Measurements from ENCODE around the gene ADAMTS9.

Gene ADAMTS9

GRCh38 chr3:64684715-64685261 lies 3.0 kb downstream of the ADAMTS9 start:
- no peak for DNase-seq

GRCh38 chr3:64681827-64682226 lies 6.0 kb downstream of the ADAMTS9 start:
- DNase-seq: no peak

GRCh38 chr3:64681015-64681414 lies 6.8 kb downstream of the ADAMTS9 start:
- DNase-seq: no peak

DNA sequence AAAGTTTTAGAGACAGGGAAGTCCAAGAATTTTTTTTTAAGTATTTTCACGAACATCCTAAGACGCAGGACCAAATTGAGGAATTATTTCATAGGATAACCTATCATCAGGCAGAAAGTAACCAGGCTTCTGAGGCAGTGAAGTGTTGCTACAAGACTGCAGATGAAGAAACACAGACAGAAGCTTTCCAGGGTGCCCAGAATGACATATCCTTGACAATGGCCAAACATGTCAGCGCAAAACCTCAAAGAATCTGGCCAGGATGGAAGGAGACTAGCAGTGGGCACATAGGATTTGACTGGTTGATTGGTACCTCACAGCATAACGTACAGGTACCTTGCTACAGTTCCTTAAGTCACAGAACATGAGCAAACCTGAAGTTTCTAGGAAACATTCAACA lies 7.5 kb downstream of the ADAMTS9 start:
- no peak for DNase-seq

GRCh38 chr3:64677961-64678716 lies 9.7 kb downstream of the ADAMTS9 start:
- no peak for DNase-seq

DNA sequence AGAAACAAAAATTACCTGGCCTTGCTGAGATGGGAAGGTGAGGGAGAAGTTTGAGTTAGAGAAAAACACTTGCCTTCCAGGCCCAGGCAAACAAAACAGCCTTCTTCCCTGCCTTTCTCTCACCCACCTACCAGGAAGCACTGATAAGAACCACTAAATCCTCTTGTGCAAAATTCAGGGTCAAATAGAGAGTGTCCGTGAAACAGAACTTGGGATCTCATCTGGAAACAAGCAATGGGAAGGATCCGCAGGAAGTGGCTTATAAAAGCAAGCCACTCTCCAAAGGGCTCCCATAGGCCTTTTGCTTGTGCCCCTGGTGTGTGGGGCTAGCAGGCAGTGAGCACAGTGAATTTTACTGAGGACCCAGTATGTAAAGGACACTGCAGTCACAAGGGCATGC lies 11.0 kb downstream of the ADAMTS9 start:
- DNase-seq: no peak

- DNase-seq: no peak
Measured at GRCh38 chr3:64675687-64676247, 12.0 kb downstream of the ADAMTS9 start.

- no peak for DNase-seq
Measured at GRCh38 chr3:64674591-64675076, 13.2 kb downstream of the ADAMTS9 start.

GRCh38 chr3:64673159-64673715 lies 14.6 kb downstream of the ADAMTS9 start:
- no peak for DNase-seq

GRCh38 chr3:64668582-64669510 lies 19.0 kb downstream of the ADAMTS9 start:
- no peak for DNase-seq

GRCh38 chr3:64667887-64668581 lies 19.8 kb downstream of the ADAMTS9 start:
- no peak for DNase-seq

DNA sequence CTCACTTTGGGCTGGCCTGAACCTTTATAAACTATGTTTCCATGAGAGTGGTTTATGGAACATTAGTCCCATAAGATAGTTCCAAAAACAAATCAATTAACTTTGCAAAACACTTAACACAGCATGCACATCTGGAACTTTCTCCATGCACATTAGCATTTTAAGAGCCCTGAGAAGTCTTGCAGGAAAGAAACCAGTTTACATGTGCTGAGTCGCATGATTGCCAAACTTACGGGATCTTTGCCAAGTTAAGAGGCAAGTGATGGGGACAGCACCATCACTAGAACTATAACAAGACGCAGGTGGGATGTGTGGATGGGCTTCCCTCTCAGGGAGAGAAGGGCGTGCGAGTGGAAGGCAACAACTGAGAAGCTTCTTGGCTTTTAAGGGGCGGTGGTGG lies 20.7 kb downstream of the ADAMTS9 start:
- DNase-seq: peak in 1 of 3 experiments; percentile 61

DNA sequence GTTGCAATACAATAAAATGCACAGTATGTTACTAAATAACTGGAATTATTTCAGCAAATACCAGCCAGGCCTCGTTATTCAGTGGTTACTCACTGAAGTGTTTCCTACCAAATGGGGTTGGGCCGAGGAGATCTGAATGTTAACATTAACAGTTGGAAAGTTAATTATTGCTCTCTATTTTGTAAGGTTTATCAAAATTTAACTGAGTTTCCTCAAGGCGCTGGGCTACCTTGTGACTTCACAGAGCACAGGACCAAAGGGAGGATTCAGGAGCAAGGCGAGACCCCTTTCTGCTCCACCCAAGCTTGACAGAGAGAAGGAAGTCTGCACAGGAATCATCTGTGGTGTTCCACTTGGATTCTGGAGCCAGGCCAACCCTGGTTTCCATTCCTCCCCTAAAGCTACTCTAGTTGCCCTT lies 21.6 kb downstream of the ADAMTS9 start:
- DNase-seq: no peak

DNA sequence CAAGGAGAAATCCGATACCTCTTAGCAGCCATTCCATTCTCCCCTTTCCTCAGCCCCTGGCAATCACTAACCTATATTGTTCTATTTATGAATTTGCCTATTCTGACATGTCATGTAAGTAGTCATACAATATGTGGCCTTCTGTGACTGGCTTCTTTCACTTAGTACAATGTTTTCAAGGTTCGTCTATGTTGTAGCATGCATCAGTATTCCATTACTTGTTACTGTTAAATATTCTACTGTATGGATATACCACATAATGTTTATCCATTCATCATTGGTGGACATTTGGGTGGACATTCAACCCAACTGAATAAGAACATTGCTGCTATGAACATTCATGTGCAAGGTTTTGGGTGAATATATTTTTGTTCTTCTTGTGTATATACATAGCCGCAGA lies 23.4 kb downstream of the ADAMTS9 start:
- no peak for DNase-seq

DNA sequence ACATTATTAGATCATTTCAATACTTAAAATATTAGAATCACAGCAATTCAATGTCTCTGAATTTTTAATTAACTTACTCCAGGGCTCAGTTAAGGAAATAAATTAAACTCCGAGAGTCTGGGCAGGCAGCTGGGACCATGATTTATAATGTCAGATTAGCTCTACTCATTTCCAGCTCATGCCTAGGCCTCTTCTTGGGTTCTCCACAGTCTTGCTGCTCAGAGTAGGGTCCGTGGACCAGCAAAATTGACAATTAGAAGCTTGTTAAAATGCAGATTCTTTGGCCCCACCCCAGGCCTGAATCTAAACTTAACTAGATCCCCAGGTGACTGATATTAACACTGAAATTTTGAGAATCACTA lies 28.2 kb downstream of the ADAMTS9 start:
- no peak for DNase-seq

DNA sequence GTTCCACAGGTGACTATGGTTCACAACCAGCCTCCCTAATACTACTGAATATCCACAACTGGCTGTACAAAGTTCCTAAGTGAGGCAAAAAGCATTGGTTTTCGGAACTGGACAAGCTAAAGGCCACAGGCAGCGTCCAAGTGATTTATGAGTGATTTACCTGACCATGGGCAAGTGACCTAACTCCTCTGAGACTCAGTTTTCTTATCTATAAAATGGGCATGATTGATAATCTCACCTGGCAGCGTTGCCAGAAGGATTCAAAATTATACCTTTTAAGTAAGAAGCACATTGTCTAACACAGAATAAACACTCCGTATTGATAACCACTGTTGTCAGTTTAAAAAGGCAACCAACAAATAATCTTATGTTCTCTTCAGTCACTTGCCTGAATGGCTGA lies 29.8 kb downstream of the ADAMTS9 start:
- no peak for DNase-seq

DNA sequence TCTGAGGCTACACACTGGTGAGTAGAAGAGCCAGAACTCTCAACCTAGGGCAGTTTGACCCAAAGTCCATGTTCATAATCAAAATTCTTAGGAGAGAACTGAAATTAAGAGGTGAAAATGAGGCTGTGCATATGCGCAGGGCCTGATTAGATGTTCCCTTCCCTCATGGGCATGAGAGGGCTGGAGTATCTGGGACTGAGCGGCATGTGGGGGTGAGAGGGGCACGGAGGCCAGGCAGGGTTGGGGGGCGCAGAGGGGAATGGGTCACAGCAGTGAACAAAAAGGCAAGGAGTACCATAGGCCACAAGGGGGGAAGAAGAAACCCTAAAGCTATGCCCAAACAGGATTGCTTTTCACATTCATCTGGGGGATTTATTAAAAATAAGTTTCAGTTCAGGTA lies 31.3 kb downstream of the ADAMTS9 start:
- DNase-seq: no peak

DNA sequence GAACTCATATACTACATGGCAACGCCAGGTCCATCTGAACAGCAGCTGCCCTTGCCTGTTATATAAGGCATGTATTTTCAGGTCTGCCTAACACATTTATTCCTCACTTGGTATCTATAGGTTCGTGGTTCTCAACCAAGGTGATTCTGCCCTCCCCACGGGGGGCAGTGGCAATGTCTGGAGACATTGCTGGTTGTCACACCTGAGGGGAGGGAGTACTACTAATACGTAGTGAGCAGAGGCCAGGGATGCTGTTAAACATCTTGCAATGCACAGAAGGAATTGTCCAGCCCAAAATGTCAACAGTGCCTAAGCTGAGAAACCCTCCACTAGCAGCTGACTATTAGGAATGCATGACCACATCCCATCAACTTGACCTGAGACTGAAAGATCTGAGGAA lies 32.6 kb downstream of the ADAMTS9 start:
- no peak for DNase-seq

DNA sequence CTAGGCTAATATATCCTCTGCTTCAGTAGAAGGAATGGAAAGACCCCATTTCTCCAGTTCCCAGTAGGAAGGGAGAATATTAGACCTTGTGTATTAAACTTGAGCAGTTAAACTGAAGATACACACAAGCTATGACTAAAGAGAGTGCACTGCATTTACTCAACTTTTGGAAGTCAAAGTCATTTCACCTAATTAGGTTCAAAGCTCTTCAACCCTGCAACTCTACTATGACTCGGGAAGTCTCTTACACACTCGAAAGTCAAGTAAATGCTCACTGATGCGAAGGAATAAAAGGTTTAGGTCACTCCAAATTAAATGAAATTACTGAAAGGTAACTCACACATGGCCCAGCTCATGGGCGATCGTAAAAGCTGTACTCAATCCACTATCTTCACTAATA lies 33.8 kb downstream of the ADAMTS9 start:
- DNase-seq: no peak

DNA sequence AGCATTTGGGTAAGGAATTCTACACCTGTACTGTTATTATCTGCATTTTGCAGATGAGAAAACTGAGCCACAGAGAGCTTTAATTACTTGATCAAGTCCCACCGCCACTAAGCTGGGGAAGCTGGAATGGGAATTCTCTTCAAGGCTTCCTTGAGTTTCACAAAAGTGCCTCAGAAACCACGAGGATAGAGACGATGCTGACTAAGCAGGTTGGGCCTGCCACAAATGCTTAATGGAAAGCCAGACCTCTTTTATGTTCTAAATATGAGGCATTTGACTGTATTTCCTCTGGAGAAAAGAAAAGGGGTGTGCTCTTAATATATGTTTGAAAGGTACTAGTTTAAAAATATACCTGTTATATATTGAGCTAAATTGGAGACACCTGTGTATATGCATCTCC lies 34.7 kb downstream of the ADAMTS9 start:
- DNase-seq: no peak

- no peak for DNase-seq
Measured at GRCh38 chr3:64651741-64652241, 36.0 kb downstream of the ADAMTS9 start.

DNA sequence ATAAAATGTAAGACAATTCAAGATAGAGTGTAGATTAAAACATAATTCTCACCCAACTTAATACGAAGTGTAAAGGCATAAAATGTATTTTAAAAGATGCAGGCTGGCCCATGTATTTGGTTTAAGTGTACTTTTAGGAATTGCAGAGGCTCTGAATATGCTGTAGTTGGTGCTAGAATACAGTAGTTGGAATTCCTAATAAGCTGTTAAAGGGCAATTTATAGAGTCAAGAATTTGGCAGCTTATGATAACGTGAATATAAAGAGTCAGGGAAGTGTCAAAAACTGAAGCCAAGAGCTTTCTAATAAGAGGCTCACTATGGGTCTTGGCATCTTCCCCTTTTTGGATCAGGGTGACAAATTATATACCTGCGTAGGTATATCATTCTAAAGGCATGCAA lies 36.5 kb downstream of the ADAMTS9 start:
- no peak for DNase-seq

Data from NCI-H1417 (cell line).